GM18520 (cell line): ENCODE measurements around the gene ITSN1.
A peak's percentile ranks its signal among the peaks of the same experiment; 100 is the strongest.
"Not testable (repeated sequence)": the region's sequence is repeated elsewhere in the genome, so short reads cannot be mapped to it uniquely, and the experiment has no call there.

Experiments
- ATAC-seq: cut with Tn5 transposase; IDR thresholded peaks from one replicate; pipeline ENCODE4 v1.9.1; 2021; ENCODE audit not compliant: unreplicated experiment

Gene ITSN1

DNA sequence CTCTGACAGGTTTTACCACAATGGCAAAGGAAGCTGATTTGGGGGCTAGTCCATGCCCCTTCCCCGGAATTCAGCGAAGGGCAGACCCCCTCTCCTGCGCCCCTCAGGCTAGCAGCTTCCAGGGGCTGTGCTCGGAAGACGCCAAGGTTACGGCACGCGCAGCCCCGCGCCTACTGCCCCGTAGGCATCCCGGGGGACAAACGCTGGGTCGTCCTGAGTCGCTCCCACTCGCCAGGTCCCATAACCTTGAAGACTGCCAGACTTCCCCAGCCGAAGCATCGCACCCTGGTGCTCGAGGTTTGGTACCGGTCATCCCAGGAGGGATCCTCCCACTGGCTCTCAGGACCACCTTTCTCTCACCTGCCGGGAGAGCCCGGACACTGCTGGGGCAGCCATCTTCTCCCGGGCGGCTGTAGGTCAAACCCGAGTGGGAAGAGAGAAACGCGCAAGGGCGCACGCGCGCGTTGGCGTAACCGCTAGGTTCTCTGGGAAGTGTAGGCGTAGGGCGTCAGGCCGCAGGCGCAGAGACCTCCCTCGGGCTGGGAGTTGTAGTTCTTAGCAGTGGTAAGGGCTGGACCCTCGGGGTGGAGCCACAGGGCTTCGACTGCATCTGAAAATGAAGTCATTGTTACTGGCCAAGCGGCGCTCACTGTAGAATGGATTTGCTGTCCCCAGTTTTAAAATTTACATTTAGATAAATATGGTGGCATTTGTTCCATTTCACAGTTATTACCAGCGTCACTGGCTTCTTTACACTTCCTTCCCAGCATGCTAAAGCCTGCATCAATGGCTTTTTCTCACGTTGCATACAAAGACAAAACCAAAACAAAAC is 273.3 kb downstream of the ITSN1 start, which contains the start of gene ATP5PO:
Gene ATP5PO (minus strand): TSS at position 437 of the 832 bp plus-strand sequence. CDS start 41 bp downstream, at position 396.
- ATAC-seq, result peak; percentile 97

DNA sequence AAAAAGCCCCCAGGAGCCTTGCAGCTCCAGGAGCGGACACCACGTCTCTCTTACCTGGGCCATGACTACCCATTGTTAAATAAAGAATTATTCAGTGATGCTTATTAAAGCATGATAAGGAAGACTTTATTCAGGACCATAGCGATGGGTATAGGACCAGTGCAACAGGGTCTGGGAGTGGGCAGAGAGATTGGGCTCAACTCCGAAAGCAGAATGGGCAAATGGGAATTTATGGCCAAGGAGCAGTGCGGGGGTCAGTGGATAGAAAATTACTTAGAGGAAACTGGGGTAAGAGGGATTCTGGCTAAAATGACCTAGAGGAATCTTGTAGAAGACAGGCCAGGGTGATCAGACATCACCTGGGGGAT is 273.9 kb downstream of the ITSN1 start:
- no peak for ATAC-seq

DNA sequence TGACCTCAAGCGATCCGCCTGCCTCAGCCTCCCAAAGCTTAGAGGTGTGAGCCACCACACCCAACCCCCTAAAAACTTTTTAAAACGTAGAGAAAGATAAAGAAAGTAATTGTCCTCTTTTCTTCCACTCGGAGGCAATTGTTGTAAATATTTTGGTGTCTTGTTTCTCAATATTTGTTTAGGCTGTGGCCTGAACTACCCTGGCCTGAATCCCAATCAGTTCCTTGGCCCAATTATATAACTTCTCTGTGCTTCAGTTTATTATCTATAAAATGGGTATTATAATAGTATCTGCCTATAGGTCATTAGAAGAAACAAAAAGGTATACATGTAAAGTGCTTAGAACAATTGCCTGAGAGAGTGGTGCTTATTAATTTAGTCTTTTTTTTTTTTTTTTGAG is 275.1 kb downstream of the ITSN1 start:
- no peak for ATAC-seq

- ATAC-seq, result peak; percentile 67
Measured at GRCh38 chr21:33924079-33924765, 281.9 kb downstream of the ITSN1 start.

GRCh38 chr21:33924766-33925100 is 282.4 kb downstream of the ITSN1 start:
- no peak for ATAC-seq

DNA sequence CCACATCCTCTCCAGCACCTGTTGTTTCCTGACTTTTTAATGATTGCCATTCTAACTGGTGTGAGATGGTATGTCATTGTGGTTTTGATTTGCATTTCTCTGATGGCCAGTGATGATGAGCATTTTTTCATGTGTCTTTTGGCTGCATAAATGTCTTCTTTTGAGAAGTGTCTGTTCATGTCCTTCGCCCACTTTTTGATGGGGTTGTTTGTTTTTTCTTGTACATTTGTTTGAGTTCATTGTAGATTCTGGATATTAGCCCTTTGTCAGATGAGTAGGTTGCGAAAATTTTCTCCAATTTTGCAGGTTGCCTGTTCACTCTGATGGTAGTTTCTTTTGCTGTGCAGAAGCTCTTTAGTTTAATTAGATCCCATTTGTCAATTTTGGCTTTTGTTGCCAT is 283.9 kb downstream of the ITSN1 start:
- not testable (repeated sequence) for ATAC-seq

DNA sequence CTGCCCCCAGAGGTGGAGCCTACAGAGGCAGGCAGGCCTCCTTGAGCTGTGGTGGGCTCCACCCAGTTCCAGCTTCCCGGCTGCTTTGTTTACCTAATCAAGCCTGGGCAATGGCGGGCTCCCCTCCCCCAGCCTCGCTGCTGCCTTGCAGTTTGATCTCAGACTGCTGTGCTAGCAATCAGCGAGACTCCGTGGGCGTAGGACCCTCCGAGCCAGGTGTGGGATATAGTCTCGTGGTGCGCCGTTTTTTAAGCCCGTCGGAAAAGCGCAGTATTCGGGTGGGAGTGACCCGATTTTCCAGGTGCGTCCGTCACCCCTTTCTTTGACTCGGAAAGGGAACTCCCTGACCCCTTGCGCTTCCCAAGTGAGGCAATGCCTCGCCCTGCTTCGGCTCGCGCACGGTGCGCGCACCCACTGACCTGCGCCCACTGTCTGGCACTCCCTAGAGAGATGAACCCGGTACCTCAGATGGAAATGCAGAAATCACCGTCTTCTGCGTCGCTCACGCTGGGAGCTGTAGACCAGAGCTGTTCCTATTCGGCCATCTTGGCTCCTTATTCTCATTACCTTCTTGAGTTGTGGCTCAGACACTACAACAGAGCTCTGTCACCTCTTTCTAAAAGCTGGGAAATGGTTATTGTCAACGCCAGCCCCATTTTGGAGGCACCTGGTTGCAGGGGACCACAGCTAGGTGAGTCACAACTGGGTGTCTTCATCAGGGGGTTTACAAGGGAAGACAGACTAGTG is 288.9 kb downstream of the ITSN1 start:
- not testable (repeated sequence) for ATAC-seq

- ATAC-seq, result no peak
Measured at GRCh38 chr21:33931799-33932390, 289.6 kb downstream of the ITSN1 start.

DNA sequence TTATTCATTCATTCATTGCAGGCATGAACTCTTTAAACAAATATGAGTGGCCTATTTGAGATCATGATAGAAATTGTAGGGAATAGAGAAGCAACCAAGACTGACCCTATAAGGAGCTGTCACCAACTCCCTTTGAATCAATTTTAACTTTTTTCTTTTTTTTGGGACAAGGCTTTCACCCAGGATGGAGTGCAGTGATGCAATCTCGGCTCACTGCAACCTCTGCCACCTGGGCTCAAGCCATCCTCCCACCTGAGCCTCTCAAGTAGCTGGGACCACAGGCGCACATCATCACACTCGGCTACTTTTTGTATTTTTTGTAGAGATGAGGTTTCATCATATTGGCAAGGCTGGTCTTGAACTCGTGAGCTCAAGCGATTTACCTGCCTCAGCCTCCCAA is 290.4 kb downstream of the ITSN1 start:
- ATAC-seq, result no peak

- ATAC-seq, result no peak
Measured at GRCh38 chr21:33936301-33937038, 294.2 kb downstream of the ITSN1 start.

- ATAC-seq, result no peak
Measured at GRCh38 chr21:33937146-33937545, 294.8 kb downstream of the ITSN1 start.

GRCh38 chr21:33937931-33938339 is 295.6 kb downstream of the ITSN1 start:
- ATAC-seq, result no peak

DNA sequence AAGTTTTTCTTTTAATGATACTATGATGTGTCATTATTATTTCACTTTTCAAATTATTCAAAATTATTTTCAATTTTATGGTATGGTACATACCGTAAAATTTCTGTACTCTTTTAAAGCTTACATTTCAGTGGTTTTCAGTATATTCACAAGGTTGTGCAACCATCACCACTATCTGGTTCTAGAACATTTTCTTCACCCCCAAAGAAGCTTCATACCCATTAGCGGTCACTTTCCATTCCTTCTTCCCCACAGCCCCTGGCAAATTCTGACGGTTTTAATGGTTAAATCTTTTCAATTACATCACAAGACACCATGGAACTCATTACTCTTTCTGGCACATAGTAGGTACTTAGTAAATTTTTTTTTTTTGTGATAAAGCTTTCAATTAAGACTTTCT is 296.1 kb downstream of the ITSN1 start:
- no peak for ATAC-seq

GRCh38 chr21:33939226-33939625 is 296.9 kb downstream of the ITSN1 start:
- no peak for ATAC-seq

GRCh38 chr21:33940164-33940880 is 298.0 kb downstream of the ITSN1 start:
- ATAC-seq, result no peak

DNA sequence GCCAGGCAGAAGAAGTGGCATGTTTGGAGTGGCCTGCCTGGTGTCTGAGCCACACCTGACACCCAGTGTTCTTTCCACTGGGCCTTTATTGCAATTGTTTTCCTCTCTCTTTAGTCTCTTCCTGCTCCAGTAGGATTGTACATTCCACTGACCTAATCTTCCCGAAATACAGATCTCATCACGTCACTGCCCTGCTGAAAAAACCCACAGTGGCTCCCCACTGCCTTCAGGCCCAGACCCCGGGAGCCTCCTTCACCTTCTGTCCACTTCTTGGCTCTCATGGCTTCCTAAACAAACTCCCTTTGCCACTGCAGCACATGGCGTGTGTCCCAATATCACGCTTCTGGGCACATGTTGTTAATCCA is 298.6 kb downstream of the ITSN1 start:
- no peak for ATAC-seq

DNA sequence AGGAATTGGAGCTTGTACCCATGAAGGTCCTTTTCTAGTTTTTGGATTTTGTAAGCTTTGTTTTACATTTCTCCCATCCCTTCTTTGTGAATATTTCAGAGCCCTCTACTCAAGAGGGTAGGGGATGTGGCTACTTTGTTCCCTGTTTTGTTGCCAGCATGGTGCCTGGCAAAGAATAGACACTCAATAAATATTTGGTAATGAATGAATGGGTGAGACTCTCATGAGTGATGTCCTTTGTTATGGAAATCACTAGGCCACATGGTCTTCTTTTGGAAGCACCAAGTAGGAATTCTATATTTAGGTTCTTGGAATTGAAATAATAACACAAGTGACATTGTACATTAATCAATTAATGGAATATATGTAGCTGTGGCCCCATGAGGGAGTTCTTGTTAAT is 300.1 kb downstream of the ITSN1 start:
- ATAC-seq, result no peak

DNA sequence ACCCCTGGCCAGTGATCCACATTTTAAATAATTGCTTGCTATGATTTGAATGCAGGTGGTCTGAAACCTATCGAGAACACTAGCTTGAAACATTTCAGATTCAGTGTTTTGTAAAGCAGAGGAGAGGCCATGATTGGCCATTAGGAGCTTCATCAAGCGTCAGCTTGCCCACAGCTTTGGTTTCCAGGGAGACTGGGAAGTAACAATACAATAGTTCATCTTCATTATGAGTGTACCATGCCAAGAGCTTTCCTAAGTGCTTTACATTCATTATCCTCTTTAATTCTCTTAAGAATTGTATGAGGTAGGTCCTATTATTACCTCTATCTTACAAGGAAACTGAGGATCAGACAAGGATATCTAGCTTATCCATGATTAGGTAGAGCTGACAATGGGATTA is 301.0 kb downstream of the ITSN1 start:
- ATAC-seq, result no peak

GRCh38 chr21:33944185-33944763 is 302.0 kb downstream of the ITSN1 start:
- no peak for ATAC-seq
